Large intestine (tissue), 3 donors: Measurements from ENCODE around the gene ASMTL. TPM values are rescaled to one million over a fixed set of nuclear protein-coding genes. Genes with fewer than 3 reads are reported as not detected.

Experiments
- DNase-seq, 2 donors: peaks; one replicate each; pipeline versions ENCODE4 v3.0.0 to v3.0.0-alpha.2; 2013
- H3K27ac ChIP-seq: one replicate; pipeline ENCODE4 v1.5.1; 2013; ENCODE audit warnings: low read length
- H3K27me3 ChIP-seq: 2 replicates; pipeline ENCODE4 v1.6.1; 2013; ENCODE audit warnings: low read length; ENCODE audit not compliant: control insufficient read depth, insufficient read depth
- H3K36me3 ChIP-seq: 2 replicates; pipeline ENCODE4 v1.6.1; 2013; ENCODE audit warnings: low read length; ENCODE audit not compliant: control insufficient read depth, insufficient read depth
- H3K4me1 ChIP-seq: one replicate; pipeline ENCODE4 v1.6.1; 2013; ENCODE audit warnings: low read length; ENCODE audit not compliant: control insufficient read depth, insufficient read depth
- H3K4me3 ChIP-seq: one replicate; pipeline ENCODE4 v1.5.1; 2013; ENCODE audit warnings: low read length
- H3K9me3 ChIP-seq: one replicate; pipeline ENCODE4 v1.6.1; 2013; ENCODE audit warnings: mild to moderate bottlenecking, low read depth, low read length, moderate library complexity; ENCODE audit not compliant: control insufficient read depth
- WGBS: methylation state at CpG from one replicate; pipeline ENCODE4 v1.1.5; 2013; ENCODE audit warnings: low lambda C conversion rate; ENCODE audit not compliant: insufficient coverage; 5-methylcytosine and 5-hydroxymethylcytosine counted together
- polyA plus RNA-seq: library from polyadenylated mRNA; unstranded; fragments of 120-200 nt; gene quantifications from one replicate; pipeline ENCODE4 v1.2.1, GENCODE V29; 2013

ASMTL gene
- polyA plus RNA-seq, 1 donor, result 25.9 TPM

GRCh38 chrX:1359477-1359873 is 93.2 kb downstream of the ASMTL start:
- no peaks in the 10 kb centered on the region for H3K9me3 ChIP-seq
- 64% methylated on average over 4 of the region's 4 CpGs for WGBS
- H3K36me3 ChIP-seq, result peaks cover 9% of the 10 kb centered on the region
- no peaks in the 10 kb centered on the region for H3K4me1 ChIP-seq
- DNase-seq, result no peak
- H3K27ac ChIP-seq, result no peak overlapping the region
- no peak overlapping the region for H3K4me3 ChIP-seq
- H3K27me3 ChIP-seq, result no peaks in the 10 kb centered on the region

- Histone ChIP-seq H3K27ac (no peak overlapping the region), H3K4me1 (no peaks in the 10 kb centered on the region), H3K4me3 (no peak overlapping the region), H3K27me3 (no peaks in the 10 kb centered on the region), H3K9me3 (no peaks in the 10 kb centered on the region), H3K36me3 (peaks cover 7% of the 10 kb centered on the region)
- no peak for DNase-seq
- WGBS, result 75% methylated on average over 1 of the region's 6 CpGs
These were observed 93.8 kb downstream of the ASMTL start for GRCh38 chrX:1358793-1359476.

GRCh38 chrX:1357993-1358392 is 94.7 kb downstream of the ASMTL start:
- no peaks in the 10 kb centered on the region for H3K27me3 ChIP-seq
- DNase-seq, result no peak
- H3K27ac ChIP-seq, result no peak overlapping the region
- peaks cover 5% of the 10 kb centered on the region for H3K36me3 ChIP-seq
- no peak overlapping the region for H3K4me3 ChIP-seq
- no peaks in the 10 kb centered on the region for H3K4me1 ChIP-seq
- H3K9me3 ChIP-seq, result no peaks in the 10 kb centered on the region
- WGBS, result 100% methylated on average over 2 of the region's 10 CpGs

GRCh38 chrX:1355131-1356046 is 97.3 kb downstream of the ASMTL start:
- WGBS, result no CpG with 5 or more reads among the region's 11 CpGs
- no peak for DNase-seq
- Histone ChIP-seq H3K27me3 (no peaks in the 10 kb centered on the region), H3K27ac (no peak overlapping the region), H3K4me1 (no peaks in the 10 kb centered on the region), H3K36me3 (peaks cover 5% of the 10 kb centered on the region), H3K4me3 (no peak overlapping the region), H3K9me3 (peaks cover 6% of the 10 kb centered on the region)

GRCh38 chrX:1354036-1355019 is 98.4 kb downstream of the ASMTL start:
- 88% methylated on average over 4 of the region's 11 CpGs for WGBS
- Histone ChIP-seq H3K4me3 (no peak overlapping the region), H3K27ac (no peak overlapping the region), H3K27me3 (no peaks in the 10 kb centered on the region), H3K36me3 (peaks cover 5% of the 10 kb centered on the region), H3K4me1 (no peaks in the 10 kb centered on the region), H3K9me3 (peaks cover 6% of the 10 kb centered on the region)
- DNase-seq, result no peak

Other genes with a start within 250 kb of the ASMTL start
- gene CRLF2, start 240.3 kb downstream of the ASMTL start, polyA plus RNA-seq, result not detected
- gene CSF2RA, start 184.1 kb downstream of the ASMTL start, polyA plus RNA-seq, result 4.1 TPM
- 5.4 TPM for gene IL3RA, start 116.1 kb downstream of the ASMTL start, polyA plus RNA-seq
- gene SLC25A6, start 60.8 kb downstream of the ASMTL start, polyA plus RNA-seq, result 611 TPM
- gene P2RY8, start 84.3 kb upstream of the ASMTL start, polyA plus RNA-seq, result 1.6 TPM
- gene AKAP17A, start 138.7 kb upstream of the ASMTL start, polyA plus RNA-seq, result 65.9 TPM
- gene ASMT, start 162.2 kb upstream of the ASMTL start, polyA plus RNA-seq, result not detected